ENCODE measurements around the gene RBM15. TPM values are rescaled to one million over a fixed set of nuclear protein-coding genes. Genes with fewer than 3 reads are reported as not detected.
A peak's percentile ranks its signal among the peaks of the same experiment; 100 is the strongest.

Gene RBM15
- total and polyA plus RNA-seq, 2 experiments from 2014 or later: 8.5 to 73.4 TPM

DNA sequence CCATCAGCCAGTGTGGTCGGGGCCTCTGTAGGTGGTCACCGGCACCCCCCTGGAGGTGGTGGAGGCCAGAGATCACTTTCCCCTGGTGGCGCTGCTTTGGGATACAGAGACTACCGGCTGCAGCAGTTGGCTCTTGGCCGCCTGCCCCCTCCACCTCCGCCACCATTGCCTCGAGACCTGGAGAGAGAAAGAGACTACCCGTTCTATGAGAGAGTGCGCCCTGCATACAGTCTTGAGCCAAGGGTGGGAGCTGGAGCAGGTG is 961 bp downstream of the RBM15 start:
- peaks cover 19% of the 10 kb centered on the region for H3K36me3 ChIP-seq
- peaks cover 40% of the 10 kb centered on the region for H3K4me1 ChIP-seq (ENCODE audit: low read depth)
- TF ChIP-seq, protein P1, sequence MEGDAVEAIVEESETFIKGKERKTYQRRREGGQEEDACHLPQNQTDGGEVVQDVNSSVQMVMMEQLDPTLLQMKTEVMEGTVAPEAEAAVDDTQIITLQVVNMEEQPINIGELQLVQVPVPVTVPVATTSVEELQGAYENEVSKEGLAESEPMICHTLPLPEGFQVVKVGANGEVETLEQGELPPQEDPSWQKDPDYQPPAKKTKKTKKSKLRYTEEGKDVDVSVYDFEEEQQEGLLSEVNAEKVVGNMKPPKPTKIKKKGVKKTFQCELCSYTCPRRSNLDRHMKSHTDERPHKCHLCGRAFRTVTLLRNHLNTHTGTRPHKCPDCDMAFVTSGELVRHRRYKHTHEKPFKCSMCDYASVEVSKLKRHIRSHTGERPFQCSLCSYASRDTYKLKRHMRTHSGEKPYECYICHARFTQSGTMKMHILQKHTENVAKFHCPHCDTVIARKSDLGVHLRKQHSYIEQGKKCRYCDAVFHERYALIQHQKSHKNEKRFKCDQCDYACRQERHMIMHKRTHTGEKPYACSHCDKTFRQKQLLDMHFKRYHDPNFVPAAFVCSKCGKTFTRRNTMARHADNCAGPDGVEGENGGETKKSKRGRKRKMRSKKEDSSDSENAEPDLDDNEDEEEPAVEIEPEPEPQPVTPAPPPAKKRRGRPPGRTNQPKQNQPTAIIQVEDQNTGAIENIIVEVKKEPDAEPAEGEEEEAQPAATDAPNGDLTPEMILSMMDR (IDR thresholded peaks at IDR 0.05; ENCODE audit: low read depth, low read length): no peak
- H3K27ac ChIP-seq: peak overlapping the region; percentile 99
- H3K27me3 ChIP-seq: no peaks in the 10 kb centered on the region
- H3K4me3 ChIP-seq: peak overlapping the region; percentile 90
- no peak for DNase-seq (ENCODE audit: low read depth in 1 of 2, low spot score in 1 of 2)
- no peaks in the 10 kb centered on the region for H3K9me3 ChIP-seq (ENCODE audit: low read depth)

DNA sequence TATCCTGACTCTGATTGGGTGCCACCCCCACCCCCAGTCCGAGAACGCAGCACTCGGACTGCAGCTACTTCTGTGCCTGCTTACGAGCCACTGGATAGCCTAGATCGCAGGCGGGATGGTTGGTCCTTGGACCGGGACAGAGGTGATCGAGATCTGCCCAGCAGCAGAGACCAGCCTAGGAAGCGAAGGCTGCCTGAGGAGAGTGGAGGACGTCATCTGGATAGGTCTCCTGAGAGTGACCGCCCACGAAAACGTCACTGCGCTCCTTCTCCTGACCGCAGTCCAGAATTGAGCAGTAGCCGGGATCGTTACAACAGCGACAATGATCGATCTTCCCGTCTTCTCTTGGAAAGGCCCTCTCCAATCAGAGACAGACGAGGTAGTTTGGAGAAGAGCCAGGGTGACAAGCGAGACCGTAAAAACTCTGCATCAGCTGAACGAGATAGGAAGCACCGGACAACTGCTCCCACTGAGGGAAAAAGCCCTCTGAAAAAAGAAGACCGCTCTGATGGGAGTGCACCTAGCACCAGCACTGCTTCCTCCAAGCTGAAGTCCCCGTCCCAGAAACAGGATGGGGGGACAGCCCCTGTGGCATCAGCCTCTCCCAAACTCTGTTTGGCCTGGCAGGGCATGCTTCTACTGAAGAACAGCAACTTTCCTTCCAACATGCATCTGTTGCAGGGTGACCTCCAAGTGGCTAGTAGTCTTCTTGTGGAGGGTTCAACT is 2.1 kb downstream of the RBM15 start:
- peaks cover 40% of the 10 kb centered on the region for H3K4me1 ChIP-seq (ENCODE audit: low read depth)

GRCh38 chr1:110341872-110342331 is 2.7 kb downstream of the RBM15 start:
- H3K4me3 ChIP-seq: peak overlapping the region; percentile 7
- no peak overlapping the region for H3K27ac ChIP-seq
- H3K9me3 ChIP-seq (ENCODE audit: low read depth): no peaks in the 10 kb centered on the region
- DNase-seq (ENCODE audit: low read depth in 1 of 2, low spot score in 1 of 2): no peak
- TF ChIP-seq, protein P1 (IDR thresholded peaks at IDR 0.05; ENCODE audit: low read depth, low read length): no peak
- peaks cover 40% of the 10 kb centered on the region for H3K4me1 ChIP-seq (ENCODE audit: low read depth)
- H3K27me3 ChIP-seq: no peaks in the 10 kb centered on the region
- H3K36me3 ChIP-seq: peaks cover 21% of the 10 kb centered on the region

More for the DNA sequence above, 2.1 kb downstream of the RBM15 start:
- no peaks in the 10 kb centered on the region for H3K27me3 ChIP-seq
- H3K36me3 ChIP-seq: peaks cover 21% of the 10 kb centered on the region
- TF ChIP-seq, protein P1 (IDR thresholded peaks at IDR 0.05; ENCODE audit: low read depth, low read length): no peak
- no peak overlapping the region for H3K4me3 ChIP-seq
- H3K9me3 ChIP-seq (ENCODE audit: low read depth): no peaks in the 10 kb centered on the region
- DNase-seq (ENCODE audit: low read depth in 1 of 2, low spot score in 1 of 2): no peak
- H3K27ac ChIP-seq: peak overlapping the region; percentile 99

DNA sequence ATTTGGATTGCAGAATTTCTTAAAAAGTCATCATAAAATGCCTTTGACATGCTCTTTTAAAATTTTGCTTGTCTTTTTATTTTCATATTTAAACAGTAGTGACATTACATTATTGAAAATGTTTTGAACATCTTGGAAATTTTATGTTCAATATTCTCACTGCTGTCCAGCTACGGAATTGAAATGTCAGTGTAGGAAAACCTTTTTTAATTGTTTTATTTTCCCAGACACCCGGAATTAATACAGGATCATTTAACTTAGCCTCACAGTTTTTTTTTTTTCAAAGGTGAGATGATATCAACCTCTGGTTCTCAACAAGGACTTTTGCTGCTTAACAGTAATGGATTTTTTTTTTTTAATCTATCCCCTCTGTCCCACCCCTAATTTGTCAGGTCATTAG is 4.1 kb downstream of the RBM15 start:
- H3K36me3 ChIP-seq: peaks cover 21% of the 10 kb centered on the region
- TF ChIP-seq, protein P1 (IDR thresholded peaks at IDR 0.05; ENCODE audit: low read depth, low read length): no peak
- H3K9me3 ChIP-seq (ENCODE audit: low read depth): no peaks in the 10 kb centered on the region
- H3K4me3 ChIP-seq: peak overlapping the region; percentile 12
- H3K4me1 ChIP-seq (ENCODE audit: low read depth): peaks cover 37% of the 10 kb centered on the region
- no peaks in the 10 kb centered on the region for H3K27me3 ChIP-seq
- DNase-seq (ENCODE audit: low read depth in 1 of 2, low spot score in 1 of 2): no peak
- H3K27ac ChIP-seq: no peak overlapping the region

DNA sequence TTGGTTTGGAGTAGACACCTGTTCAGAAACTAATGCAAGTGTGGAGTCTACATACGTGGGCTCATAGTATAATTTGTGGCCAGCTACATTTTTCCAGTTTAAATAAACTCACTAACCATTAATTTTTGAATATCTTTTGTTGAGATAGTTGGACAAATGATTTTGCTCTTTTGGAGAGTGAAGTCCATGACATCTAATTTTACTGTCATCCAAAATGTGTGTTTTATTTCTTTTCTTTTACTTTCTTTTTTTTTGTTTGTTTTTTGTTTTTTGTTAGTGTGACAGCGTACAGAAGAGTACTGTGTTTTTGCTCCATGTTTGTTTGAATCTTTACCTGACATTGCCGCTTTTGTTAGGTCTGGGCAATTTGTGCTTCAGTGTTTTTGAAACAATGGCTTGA is 5.0 kb downstream of the RBM15 start:
- peaks cover 45% of the 10 kb centered on the region for H3K4me1 ChIP-seq (ENCODE audit: low read depth)
- H3K27ac ChIP-seq: no peak overlapping the region
- H3K4me3 ChIP-seq: no peak overlapping the region
- no peak for DNase-seq (ENCODE audit: low read depth in 1 of 2, low spot score in 1 of 2)
- no peaks in the 10 kb centered on the region for H3K9me3 ChIP-seq (ENCODE audit: low read depth)
- peaks cover 21% of the 10 kb centered on the region for H3K36me3 ChIP-seq
- H3K27me3 ChIP-seq: no peaks in the 10 kb centered on the region
- TF ChIP-seq, protein P1 (IDR thresholded peaks at IDR 0.05; ENCODE audit: low read depth, low read length): no peak
